Nephron progenitor cell (in vitro differentiated cells): Measurements from ENCODE around the gene TPRA1.
"Not testable (repeated sequence)": the region's sequence is repeated elsewhere in the genome, so short reads cannot be mapped to it uniquely, and the experiment has no call there.

Experiments
- DNase-seq: peaks from one replicate; pipeline ENCODE4 v3.0.0; 2021
- H3K27ac Mint-ChIP-seq: 2 replicates; pipeline ENCODE4 v1.8.0; 2021; ENCODE audit warnings: mild to moderate bottlenecking, moderate library complexity, mixed read lengths
- H3K27me3 Mint-ChIP-seq: 2 replicates; pipeline ENCODE4 v1.8.0; 2021; ENCODE audit warnings: mild to moderate bottlenecking, low read depth, mixed read lengths; ENCODE audit not compliant: poor library complexity
- H3K36me3 Mint-ChIP-seq: 2 replicates; pipeline ENCODE4 v1.8.0; 2021; ENCODE audit warnings: low read depth, mixed read lengths
- H3K4me1 Mint-ChIP-seq: 2 replicates; pipeline ENCODE4 v1.8.0; 2021; ENCODE audit warnings: mixed read lengths
- H3K4me3 Mint-ChIP-seq: 2 replicates; pipeline ENCODE4 v1.8.0; 2021; ENCODE audit warnings: mild to moderate bottlenecking, moderate library complexity, mixed read lengths
- H3K9me3 Mint-ChIP-seq: 2 replicates; pipeline ENCODE4 v1.8.0; 2021; ENCODE audit warnings: mild to moderate bottlenecking, moderate library complexity, mixed read lengths
- TF ChIP-seq, protein P1 (sequence below): fragments of 200-600 bp; sonication (generic); IDR thresholded peaks from 2 replicates; pipeline ENCODE4 v1.5.0; 2021; ENCODE audit warnings: antibody characterized with exemption

TPRA1 gene

DNA sequence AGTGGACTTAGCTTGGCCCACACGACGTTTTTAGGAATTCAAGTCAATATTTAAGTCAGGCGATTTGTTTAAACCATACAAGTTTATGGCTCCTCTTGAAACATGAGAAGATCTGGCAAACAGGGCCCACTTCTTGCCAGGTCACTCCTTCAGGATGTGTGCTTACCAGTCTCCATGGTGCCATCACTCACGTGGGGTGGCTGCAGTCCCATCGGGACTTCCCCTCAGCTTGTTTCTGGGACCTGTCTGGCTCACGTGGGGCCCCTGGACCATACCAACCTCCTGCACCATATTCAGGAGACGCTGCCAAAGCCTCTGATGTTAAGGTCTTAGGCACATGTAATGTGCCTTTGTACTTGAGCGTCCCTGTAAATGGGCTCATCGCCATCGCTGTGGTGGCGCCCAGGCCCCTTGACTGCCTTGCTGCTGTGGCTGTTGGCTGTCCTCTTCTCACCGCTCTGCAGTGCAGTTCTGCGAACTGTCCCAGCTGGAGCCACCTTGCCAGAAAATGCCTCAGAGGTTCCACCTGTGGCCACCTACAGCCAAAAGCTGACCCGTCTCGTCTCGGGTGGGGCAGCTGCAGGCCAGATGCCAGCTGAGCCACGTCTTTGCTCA, 16.6 kb upstream of the TPRA1 start:
- no peak for DNase-seq
- no peaks in the 10 kb centered on the region for H3K27me3 Mint-ChIP-seq
- H3K4me3 Mint-ChIP-seq: no peak overlapping the region
- no peaks in the 10 kb centered on the region for H3K9me3 Mint-ChIP-seq
- H3K4me1 Mint-ChIP-seq: peaks cover 7% of the 10 kb centered on the region
- TF ChIP-seq, protein P1, sequence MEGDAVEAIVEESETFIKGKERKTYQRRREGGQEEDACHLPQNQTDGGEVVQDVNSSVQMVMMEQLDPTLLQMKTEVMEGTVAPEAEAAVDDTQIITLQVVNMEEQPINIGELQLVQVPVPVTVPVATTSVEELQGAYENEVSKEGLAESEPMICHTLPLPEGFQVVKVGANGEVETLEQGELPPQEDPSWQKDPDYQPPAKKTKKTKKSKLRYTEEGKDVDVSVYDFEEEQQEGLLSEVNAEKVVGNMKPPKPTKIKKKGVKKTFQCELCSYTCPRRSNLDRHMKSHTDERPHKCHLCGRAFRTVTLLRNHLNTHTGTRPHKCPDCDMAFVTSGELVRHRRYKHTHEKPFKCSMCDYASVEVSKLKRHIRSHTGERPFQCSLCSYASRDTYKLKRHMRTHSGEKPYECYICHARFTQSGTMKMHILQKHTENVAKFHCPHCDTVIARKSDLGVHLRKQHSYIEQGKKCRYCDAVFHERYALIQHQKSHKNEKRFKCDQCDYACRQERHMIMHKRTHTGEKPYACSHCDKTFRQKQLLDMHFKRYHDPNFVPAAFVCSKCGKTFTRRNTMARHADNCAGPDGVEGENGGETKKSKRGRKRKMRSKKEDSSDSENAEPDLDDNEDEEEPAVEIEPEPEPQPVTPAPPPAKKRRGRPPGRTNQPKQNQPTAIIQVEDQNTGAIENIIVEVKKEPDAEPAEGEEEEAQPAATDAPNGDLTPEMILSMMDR: no peak
- H3K36me3 Mint-ChIP-seq: peaks cover 86% of the 10 kb centered on the region
- peak overlapping the region; percentile 57 for H3K27ac Mint-ChIP-seq

DNA sequence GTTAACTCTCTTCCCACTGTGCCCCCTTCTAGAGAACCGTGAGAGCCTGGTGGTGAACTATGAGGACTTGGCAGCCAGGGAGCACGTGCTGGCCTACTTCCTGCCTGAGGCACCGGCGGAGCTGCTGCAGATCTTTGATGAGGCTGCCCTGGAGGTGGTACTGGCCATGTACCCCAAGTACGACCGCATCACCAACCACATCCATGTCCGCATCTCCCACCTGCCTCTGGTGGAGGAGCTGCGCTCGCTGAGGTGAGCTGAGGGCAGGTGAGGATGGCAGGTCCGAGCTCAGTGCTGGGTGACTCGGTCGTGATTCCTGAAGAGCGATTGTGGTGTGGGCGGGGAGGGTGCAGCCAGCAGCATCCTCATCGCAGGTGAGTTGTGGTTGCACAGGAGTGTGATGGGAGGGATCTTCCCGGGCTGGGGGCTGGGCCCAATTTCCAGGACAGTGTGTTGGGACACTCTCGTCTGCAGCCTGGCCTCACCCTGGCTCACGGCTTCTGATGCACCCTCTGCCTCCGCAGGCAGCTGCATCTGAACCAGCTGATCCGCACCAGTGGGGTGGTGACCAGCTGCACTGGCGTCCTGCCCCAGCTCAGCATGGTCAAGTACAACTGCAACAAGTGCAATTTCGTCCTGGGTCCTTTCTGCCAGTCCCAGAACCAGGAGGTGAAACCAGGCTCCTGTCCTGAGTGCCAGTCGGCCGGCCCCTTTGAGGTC, 15.7 kb upstream of the TPRA1 start:
- Mint-ChIP-seq H3K4me1 (peaks cover 15% of the 10 kb centered on the region), H3K9me3 (no peaks in the 10 kb centered on the region), H3K27ac (no peak overlapping the region), H3K4me3 (no peak overlapping the region), H3K36me3 (peaks cover 87% of the 10 kb centered on the region), H3K27me3 (no peaks in the 10 kb centered on the region)
- TF ChIP-seq, protein P1: no peak
- no peak for DNase-seq

DNA sequence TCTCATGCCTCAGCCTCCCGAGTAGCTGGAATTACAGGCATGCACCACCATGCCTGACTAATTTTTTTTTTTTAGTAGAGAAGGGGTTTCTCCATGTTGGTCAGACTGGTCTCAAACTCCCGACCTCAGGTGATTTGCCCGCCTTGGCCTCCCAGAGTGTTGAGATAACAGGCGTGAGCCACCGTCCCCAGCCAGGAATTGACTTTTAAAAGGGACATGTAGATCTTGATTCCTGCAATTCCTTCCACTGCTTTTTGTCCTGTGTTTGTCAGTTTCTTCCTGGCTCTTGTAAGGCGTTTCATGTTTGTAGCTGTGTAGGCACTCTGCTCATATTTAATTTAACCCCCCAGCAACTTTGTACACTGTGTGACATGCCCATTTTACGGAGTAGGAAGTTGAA, 15.0 kb upstream of the TPRA1 start:
- peaks cover 87% of the 10 kb centered on the region for H3K36me3 Mint-ChIP-seq

DNA sequence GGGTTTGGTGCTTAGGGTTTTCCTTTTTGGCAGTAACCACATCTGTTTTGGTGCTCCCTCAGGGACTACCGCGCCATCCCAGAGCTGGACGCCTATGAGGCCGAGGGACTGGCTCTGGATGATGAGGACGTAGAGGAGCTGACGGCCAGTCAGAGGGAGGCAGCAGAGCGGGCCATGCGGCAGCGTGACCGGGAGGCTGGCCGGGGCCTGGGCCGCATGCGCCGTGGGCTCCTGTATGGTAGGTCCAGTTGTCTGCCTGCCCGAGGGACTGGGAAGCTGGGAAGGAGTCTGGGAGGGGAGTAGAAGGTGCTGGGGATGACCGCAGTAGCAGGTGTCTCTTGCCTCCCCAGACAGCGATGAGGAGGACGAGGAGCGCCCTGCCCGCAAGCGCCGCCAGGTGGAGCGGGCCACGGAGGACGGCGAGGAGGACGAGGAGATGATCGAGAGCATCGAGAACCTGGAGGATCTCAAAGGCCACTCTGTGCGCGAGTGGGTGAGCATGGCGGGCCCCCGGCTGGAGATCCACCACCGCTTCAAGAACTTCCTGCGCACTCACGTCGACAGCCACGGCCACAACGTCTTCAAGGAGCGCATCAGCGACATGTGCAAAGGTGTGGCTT, 14.1 kb upstream of the TPRA1 start:
- no peak overlapping the region for H3K4me3 Mint-ChIP-seq
- DNase-seq: no peak
- H3K36me3 Mint-ChIP-seq: peaks cover 84% of the 10 kb centered on the region
- TF ChIP-seq, protein P1: no peak
- no peak overlapping the region for H3K27ac Mint-ChIP-seq
- H3K27me3 Mint-ChIP-seq: no peaks in the 10 kb centered on the region
- no peaks in the 10 kb centered on the region for H3K9me3 Mint-ChIP-seq
- peaks cover 29% of the 10 kb centered on the region for H3K4me1 Mint-ChIP-seq

More for the DNA sequence above, 15.0 kb upstream of the TPRA1 start:
- not testable (repeated sequence) for H3K27ac Mint-ChIP-seq, H3K27me3 Mint-ChIP-seq, H3K4me3 Mint-ChIP-seq, DNase-seq, H3K9me3 Mint-ChIP-seq
- peaks cover 22% of the 10 kb centered on the region for H3K4me1 Mint-ChIP-seq

DNA sequence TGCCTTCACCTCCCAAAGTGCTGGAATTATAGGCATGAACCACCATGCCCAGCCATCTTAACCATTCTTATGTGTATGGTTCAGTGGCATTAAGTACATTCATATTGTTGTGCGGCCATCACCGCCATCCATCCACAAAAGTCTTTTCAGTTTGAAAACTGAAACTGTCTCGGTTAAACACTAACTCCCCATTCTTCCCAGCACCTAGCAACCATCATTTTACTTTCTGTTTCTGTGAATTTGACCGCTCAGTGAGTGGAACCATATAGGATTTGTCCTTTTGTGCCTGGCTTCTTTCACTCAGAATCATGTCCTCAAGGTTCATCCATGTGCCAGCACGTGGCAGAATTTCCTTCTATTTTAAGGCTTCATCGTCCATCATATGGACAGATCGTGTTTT, 13.5 kb upstream of the TPRA1 start:
- Mint-ChIP-seq H3K4me1 (peaks cover 35% of the 10 kb centered on the region), H3K4me3 (no peak overlapping the region), H3K9me3 (no peaks in the 10 kb centered on the region), H3K27me3 (no peaks in the 10 kb centered on the region), H3K36me3 (peaks cover 84% of the 10 kb centered on the region), H3K27ac (no peak overlapping the region)
- DNase-seq: no peak
- TF ChIP-seq, protein P1: no peak

- DNase-seq: no peak
- Mint-ChIP-seq H3K4me3 (peak overlapping the region; percentile 90), H3K27me3 (no peaks in the 10 kb centered on the region), H3K4me1 (peaks cover 53% of the 10 kb centered on the region), H3K9me3 (no peaks in the 10 kb centered on the region), H3K27ac (no peak overlapping the region), H3K36me3 (peaks cover 57% of the 10 kb centered on the region)
- TF ChIP-seq, protein P1: no peak
Observed at GRCh38 chr3:127600749-127601456, 10.4 kb upstream of the TPRA1 start.
